GM21529 (cell line): Measurements from ENCODE around the gene CWF19L2.
"Not testable (repeated sequence)": the region's sequence is repeated elsewhere in the genome, so short reads cannot be mapped to it uniquely, and the experiment has no call there.

Source experiments
- ATAC-seq: cut with Tn5 transposase; IDR thresholded peaks from one replicate; pipeline ENCODE4 v1.9.1; 2021; ENCODE audit not compliant: unreplicated experiment

CWF19L2 gene

DNA sequence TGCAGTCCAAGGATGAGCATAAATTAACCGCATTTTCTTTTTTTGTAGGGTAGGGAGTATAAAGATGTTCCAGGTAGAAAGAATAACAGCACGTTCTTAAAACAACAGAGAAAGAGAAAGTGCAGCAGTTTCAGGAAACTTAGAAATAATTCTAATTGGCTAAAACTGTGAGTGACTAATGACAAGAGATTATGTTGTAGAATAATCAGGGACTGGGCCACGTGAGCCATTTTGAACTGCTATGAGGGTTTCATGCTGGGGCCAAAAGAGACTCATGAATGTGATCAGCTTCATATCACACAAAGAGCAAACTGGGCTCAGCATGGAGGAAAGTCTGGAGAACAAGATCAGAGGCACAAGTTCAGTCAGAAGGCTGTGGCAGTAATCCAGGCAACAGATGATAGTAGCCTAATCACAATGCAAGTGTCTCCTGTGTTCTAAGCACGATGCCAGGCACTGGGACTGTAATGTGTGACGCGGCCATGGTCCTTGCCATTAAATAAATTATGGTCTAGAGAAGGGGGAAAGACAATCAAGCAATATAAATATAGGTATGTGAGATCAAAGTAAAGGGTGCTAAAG lies 17.9 kb downstream of the CWF19L2 start:
- ATAC-seq, result no peak

DNA sequence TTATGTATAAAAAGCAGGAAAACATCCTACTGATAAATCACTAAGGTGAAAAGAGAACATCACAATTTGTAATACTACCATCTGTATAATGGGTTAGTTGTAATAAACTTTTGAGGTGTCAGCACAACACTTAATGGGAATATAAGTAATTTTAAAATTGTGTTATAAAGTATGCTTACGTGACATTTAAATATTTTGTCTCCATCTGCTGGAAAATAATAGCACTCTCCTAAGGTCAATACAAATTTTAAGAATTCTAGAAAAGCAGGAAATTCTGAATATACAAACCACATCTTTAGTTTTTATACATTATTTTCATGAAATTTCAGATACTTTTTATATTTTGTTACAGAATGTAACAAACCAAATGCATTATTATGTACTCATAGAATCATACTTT lies 19.5 kb downstream of the CWF19L2 start:
- ATAC-seq, result no peak

GRCh38 chr11:107430525-107430924 lies 27.1 kb downstream of the CWF19L2 start:
- no peak for ATAC-seq

GRCh38 chr11:107427569-107428180 lies 29.9 kb downstream of the CWF19L2 start:
- no peak for ATAC-seq

- peak; percentile 63 for ATAC-seq
These were observed 44.3 kb downstream of the CWF19L2 start for GRCh38 chr11:107413352-107413751.

DNA sequence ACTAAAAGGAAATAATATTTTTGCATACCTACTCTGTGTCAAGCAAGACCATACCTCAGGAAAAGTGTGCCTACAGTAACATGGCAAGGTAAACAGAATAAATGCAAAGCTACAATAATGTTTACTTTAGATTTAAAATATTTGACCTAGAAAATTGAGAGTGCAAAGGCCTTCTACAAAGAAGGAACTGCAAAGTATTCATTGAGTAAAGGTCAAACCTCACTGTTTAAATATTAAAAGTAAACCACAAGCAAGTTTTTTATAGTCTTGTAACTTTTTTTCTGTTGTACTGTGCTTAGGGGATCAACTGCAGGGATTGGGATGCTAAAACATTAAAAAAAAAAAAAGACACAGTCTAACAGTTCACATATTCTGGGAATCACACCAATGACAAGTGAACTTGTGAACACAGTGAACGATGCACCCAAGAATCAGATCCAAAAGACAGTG lies 48.8 kb downstream of the CWF19L2 start:
- no peak for ATAC-seq

GRCh38 chr11:107405260-107405659 lies 52.4 kb downstream of the CWF19L2 start:
- ATAC-seq, result no peak

GRCh38 chr11:107401131-107401530 lies 56.5 kb downstream of the CWF19L2 start:
- ATAC-seq, result not testable (repeated sequence)

- ATAC-seq, result no peak
These were observed 60.3 kb downstream of the CWF19L2 start for GRCh38 chr11:107397357-107397756.

GRCh38 chr11:107392611-107393010 lies 65.0 kb downstream of the CWF19L2 start:
- ATAC-seq, result no peak

GRCh38 chr11:107390701-107391100 lies 66.9 kb downstream of the CWF19L2 start:
- ATAC-seq, result not testable (repeated sequence)

GRCh38 chr11:107387666-107388065 lies 70.0 kb downstream of the CWF19L2 start:
- ATAC-seq, result no peak

- no peak for ATAC-seq
These were observed 72.2 kb downstream of the CWF19L2 start for GRCh38 chr11:107385361-107385981.

- no peak for ATAC-seq
These were observed 73.3 kb downstream of the CWF19L2 start for GRCh38 chr11:107384144-107384852.

- no peak for ATAC-seq
These were observed 85.2 kb downstream of the CWF19L2 start for GRCh38 chr11:107372439-107372838.

DNA sequence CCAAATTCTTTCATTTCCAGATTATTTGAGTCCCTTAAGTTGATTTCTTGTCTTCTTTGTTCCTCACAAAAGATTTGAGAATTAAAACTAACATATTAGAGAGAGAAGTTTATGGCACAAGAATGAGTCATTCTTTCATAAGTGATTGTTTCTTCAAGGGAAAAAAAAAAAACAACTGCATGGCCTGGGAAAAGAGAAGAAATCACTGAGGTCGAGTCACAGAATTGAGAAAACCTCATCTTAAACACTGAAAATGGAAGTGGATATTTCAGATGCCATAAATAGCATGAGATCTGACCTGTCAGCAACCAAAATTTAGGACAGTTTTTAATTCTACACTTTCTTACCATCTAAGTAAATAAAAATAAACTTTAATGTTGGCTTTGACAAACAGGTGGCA lies 87.2 kb downstream of the CWF19L2 start:
- ATAC-seq, result no peak

GRCh38 chr11:107359701-107360100 lies 97.9 kb downstream of the CWF19L2 start:
- no peak for ATAC-seq

GRCh38 chr11:107357877-107358276 lies 99.7 kb downstream of the CWF19L2 start:
- ATAC-seq, result no peak

DNA sequence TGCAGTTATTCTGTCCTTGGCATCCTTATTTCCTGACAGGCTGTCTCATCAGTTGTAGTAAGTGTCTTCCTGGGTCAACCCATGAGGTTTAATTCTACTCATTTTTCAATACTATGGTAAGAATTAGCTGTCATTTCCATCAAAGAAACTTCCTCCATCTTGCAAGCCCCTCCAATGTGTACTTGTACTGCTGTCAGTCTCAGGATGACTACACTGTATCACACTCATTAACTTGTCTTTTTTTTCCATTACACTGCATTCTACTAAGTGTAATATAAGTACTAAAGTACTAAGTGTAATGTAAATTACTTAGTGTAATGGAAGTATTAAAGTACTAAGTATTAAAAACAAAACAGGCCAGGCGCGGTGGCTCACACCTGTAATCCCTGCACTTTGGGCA lies 102.8 kb downstream of the CWF19L2 start:
- ATAC-seq, result no peak

GRCh38 chr11:107337917-107338316 lies 119.7 kb downstream of the CWF19L2 start:
- ATAC-seq, result peak; percentile 56

GRCh38 chr11:107331728-107332127 lies 125.9 kb downstream of the CWF19L2 start:
- ATAC-seq, result no peak

- no peak for ATAC-seq
These were observed 128.5 kb downstream of the CWF19L2 start for GRCh38 chr11:107329164-107329563.
